Measurements from ENCODE around the gene MT1E.

Gene MT1E

DNA sequence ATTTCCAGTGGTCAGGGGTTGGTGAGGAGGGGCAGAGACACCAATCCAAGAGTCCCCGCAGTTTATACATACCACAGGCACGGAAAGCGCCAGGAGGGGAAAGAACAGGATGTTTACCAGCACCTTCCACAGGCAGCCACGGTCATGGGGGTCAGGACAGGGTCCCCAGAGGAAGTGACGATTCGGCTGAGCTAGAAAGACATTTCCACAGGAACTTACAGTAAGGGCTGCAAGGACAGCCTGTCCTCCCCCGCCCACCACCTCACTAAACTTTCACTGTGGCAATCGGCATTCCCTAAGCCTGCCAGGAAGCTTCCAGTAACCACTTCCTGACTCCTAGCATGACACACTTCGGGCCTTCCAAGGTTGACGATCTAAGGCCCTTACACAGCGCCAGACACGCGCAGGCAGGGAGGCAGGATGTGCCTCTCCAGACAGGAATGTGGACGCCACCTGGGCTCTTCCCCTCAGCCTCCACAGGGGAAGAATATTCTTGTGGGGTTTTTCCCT, 18.4 kb upstream of the MT1E start:
- TF ChIP-seq, protein P1, sequence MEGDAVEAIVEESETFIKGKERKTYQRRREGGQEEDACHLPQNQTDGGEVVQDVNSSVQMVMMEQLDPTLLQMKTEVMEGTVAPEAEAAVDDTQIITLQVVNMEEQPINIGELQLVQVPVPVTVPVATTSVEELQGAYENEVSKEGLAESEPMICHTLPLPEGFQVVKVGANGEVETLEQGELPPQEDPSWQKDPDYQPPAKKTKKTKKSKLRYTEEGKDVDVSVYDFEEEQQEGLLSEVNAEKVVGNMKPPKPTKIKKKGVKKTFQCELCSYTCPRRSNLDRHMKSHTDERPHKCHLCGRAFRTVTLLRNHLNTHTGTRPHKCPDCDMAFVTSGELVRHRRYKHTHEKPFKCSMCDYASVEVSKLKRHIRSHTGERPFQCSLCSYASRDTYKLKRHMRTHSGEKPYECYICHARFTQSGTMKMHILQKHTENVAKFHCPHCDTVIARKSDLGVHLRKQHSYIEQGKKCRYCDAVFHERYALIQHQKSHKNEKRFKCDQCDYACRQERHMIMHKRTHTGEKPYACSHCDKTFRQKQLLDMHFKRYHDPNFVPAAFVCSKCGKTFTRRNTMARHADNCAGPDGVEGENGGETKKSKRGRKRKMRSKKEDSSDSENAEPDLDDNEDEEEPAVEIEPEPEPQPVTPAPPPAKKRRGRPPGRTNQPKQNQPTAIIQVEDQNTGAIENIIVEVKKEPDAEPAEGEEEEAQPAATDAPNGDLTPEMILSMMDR (IDR thresholded peaks at IDR 0.05; ENCODE audit: insufficient read depth, low read depth, low read length, missing control alignments) = no peak
- peak overlapping the region; percentile 14 for H3K4me3 ChIP-seq (ENCODE audit: low read length)
- peak; percentile 99 for DNase-seq (ENCODE audit: low read depth)

DNA sequence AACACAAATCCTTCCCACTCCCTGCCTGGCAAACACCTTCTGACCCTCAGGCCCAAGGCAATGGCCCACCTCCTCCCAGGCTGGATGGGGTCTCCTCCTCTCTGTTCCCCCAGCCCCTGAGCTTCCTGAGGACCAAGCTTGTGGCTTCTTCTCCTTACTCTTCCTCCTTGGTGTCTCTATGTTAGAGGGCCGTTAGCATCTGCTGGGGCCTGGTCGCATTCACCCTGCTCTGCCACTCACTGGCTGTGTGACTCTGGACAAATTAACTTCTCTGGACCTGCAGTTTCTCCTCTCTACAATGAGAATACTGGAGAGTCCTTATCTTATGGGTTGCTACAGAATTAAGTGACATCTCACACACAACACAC, 17.9 kb upstream of the MT1E start:
- H3K4me3 ChIP-seq (ENCODE audit: low read length) = peak overlapping the region; percentile 29

DNA sequence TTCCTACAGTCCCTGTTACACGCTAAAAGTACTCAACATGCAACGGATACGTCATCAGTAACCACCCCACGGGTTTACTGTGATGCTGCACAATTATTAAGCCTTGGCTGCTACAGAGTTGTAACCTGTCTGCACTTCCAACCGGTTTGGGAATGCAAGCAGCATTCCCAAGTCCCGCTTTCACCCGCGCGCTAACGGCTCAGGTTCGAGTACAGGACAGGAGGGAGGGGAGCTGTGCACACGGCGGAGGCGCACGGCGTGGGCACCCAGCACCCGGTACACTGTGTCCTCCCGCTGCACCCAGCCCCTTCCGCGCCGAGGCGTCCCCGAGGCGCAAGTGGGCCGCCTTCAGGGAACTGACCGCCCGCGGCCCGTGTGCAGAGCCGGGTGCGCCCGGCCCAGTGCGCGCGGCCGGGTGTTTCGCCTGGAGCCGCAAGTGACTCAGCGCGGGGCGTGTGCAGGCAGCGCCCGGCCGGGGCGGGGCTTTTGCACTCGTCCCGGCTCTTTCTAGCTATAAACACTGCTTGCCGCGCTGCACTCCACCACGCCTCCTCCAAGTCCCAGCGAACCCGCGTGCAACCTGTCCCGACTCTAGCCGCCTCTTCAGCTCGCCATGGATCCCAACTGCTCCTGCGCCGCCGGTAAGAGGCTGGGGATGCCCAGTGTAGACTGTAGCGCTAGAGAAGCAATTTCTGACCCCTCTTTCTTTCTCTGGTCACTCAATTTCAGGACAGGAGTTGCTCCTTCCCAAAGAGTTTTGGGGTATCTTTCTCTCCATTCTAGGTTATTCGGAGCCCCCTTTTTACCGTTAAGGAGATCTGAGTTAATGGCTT, 17.3 kb upstream of the MT1E start, which contains the start of gene MT2A:
Gene MT2A, plus strand, starts transcription at position 542 of the 833 bp plus-strand sequence. Its CDS starts 72 bp downstream, at position 614.
- TF ChIP-seq, protein P1 (IDR thresholded peaks at IDR 0.05; ENCODE audit: insufficient read depth, low read depth, low read length, missing control alignments) = no peak
- H3K4me3 ChIP-seq (ENCODE audit: low read length) = peak within 1 kb of the TSS; percentile 81
- peak; percentile 98 for DNase-seq (ENCODE audit: low read depth)

More for the DNA sequence above, 17.9 kb upstream of the MT1E start:
- DNase-seq (ENCODE audit: low read depth) = no peak
- TF ChIP-seq, protein P1 (IDR thresholded peaks at IDR 0.05; ENCODE audit: insufficient read depth, low read depth, low read length, missing control alignments) = no peak

DNA sequence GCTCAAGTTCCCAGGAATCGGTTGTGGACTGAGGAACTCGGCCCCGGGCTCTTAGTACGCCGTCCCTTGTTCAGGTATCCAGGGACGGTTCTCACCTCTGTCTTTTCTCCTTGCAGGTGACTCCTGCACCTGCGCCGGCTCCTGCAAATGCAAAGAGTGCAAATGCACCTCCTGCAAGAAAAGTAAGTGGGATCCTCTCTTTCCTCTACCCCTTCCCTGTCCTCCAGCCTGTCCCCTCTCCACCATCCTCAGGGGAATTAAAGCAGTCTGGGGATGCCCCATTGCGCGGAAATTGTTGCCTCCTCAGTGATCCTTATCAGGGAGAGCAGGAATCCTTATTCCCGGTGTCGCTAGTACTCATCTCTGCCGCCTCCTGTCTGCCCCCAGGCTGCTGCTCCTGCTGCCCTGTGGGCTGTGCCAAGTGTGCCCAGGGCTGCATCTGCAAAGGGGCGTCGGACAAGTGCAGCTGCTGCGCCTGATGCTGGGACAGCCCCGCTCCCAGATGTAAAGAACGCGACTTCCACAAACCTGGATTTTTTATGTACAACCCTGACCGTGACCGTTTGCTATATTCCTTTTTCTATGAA, 16.6 kb upstream of the MT1E start:
- no peak for DNase-seq (ENCODE audit: low read depth)
- TF ChIP-seq, protein P1 (IDR thresholded peaks at IDR 0.05; ENCODE audit: insufficient read depth, low read depth, low read length, missing control alignments) = no peak
- peak overlapping the region; percentile 81 for H3K4me3 ChIP-seq (ENCODE audit: low read length)

DNA sequence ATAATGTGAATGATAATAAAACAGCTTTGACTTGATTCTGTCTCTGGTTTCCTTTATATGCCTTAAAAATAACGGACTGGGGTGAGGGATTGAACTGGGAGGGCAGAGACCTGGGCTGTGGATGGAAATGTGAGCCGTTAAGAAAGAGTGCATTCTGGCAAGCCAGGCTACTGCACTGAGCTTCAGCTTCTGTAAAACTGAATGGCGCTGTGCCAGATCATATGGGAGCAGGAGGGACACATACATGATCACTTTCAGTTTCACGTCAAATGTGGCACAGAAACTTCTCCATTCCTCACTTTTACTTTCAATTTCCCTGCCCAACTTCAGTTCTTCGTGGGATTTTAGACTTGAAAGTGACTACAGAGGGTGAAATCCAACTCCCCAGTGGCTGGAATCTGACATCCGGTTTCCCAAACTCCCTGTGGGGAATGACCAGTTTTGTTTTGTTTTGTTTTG, 16.1 kb upstream of the MT1E start:
- peak; percentile 71 for DNase-seq (ENCODE audit: low read depth)
- H3K4me3 ChIP-seq (ENCODE audit: low read length) = peak overlapping the region; percentile 81
- TF ChIP-seq, protein P1 (IDR thresholded peaks at IDR 0.05; ENCODE audit: insufficient read depth, low read depth, low read length, missing control alignments) = no peak

DNA sequence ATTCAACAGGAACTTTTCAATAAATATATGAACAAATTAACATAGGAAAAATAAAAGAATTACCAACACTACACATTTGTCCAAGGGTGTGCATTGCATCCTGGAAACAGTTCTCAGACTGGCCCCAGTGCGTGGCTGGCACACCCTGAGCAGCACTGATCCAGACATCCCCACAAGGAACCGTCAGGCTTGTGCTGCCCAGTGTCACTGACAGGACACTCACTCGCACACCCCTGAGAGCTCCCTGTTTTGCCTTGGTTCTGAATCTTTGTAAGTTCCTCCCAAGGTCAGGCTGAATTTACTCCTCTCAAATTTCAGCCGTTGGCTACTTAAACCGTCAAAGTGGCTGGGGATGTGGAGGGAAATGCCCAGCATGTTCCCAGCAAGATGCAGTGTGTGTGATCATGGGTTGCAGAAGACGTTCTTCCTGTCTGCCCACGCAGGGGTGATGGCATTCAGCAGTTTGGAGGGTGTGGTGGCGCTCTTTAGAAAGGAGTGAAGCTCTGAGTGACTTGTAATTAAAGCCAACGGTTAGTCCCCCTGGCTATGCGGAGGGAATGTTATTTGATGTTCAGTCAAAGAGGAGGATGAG, 15.5 kb upstream of the MT1E start:
- DNase-seq (ENCODE audit: low read depth) = peak; percentile 93
- TF ChIP-seq, protein P1 (IDR thresholded peaks at IDR 0.05; ENCODE audit: insufficient read depth, low read depth, low read length, missing control alignments) = no peak
- peak overlapping the region; percentile 19 for H3K4me3 ChIP-seq (ENCODE audit: low read length)
